Keratinocyte (primary cell): ENCODE results near the gene SPPL3. TPM values are rescaled to one million over a fixed set of nuclear protein-coding genes. Genes with fewer than 3 reads are reported as not detected.

Source experiments
- DNase-seq: peaks from one replicate; pipeline ENCODE4 v3.0.0-alpha.2; 2011; ENCODE audit warnings: low read depth, missing footprints, low spot score
- FAIRE-seq: peaks from 2 replicates; lab custom pipeline; 2011; peaks lifted over from hg19 to GRCh38; lab: Jason Lieb, UNC
- H2AFZ ChIP-seq: 2 replicates; pipeline ENCODE4 v1.6.0; 2012; ENCODE audit warnings: low read length, control low read depth, inconsistent platforms; ENCODE audit not compliant: control insufficient read depth
- H3K27ac ChIP-seq: 2 replicates; pipeline ENCODE4 v1.5.1; 2011; ENCODE audit warnings: low read length; ENCODE audit not compliant: control insufficient read depth, insufficient read depth
- H3K27me3 ChIP-seq: 3 replicates; pipeline ENCODE4 v1.6.0; 2011; ENCODE audit warnings: low read length; ENCODE audit not compliant: control insufficient read depth, insufficient read depth; ENCODE audit errors: extremely low read depth
- H3K36me3 ChIP-seq, 2 experiments: 2 replicates in 1 of 2; 3 replicates in 1 of 2; pipeline ENCODE4 v1.5.1; 2011; ENCODE audit warnings: low read length in 2 of 2, mild to moderate bottlenecking in 1 of 2; ENCODE audit not compliant: control insufficient read depth in 2 of 2, insufficient read depth in 2 of 2; ENCODE audit errors: extremely low read depth in 1 of 2
- H3K4me1 ChIP-seq: 3 replicates; pipeline ENCODE4 v1.5.1; 2011; ENCODE audit warnings: low read length; ENCODE audit not compliant: control insufficient read depth, insufficient read depth; ENCODE audit errors: extremely low read depth
- H3K4me2 ChIP-seq: 3 replicates; pipeline ENCODE4 v1.6.0; 2011; ENCODE audit warnings: low read depth, low read length; ENCODE audit not compliant: control insufficient read depth, insufficient read depth; ENCODE audit errors: extremely low read depth
- H3K4me3 ChIP-seq, 3 experiments: fragments of 200-600 bp in 1 of 3; sonication (generic) in 1 of 3; 2 replicates in 2 of 3; 3 replicates in 1 of 3; pipeline ENCODE4 v1.5.1; 2011 to 2016; ENCODE audit warnings: low read length in 3 of 3, mild to moderate bottlenecking in 3 of 3, control low read depth in 2 of 3, inconsistent platforms in 1 of 3, low read depth in 1 of 3, mixed read lengths in 1 of 3, mixed run types in 1 of 3, moderate library complexity in 1 of 3; ENCODE audit not compliant: control insufficient read depth in 2 of 3, insufficient read depth in 2 of 3; ENCODE audit errors: extremely low read depth in 1 of 3
- H3K79me2 ChIP-seq: 2 replicates; pipeline ENCODE4 v1.6.0; 2012; ENCODE audit warnings: low read length; ENCODE audit not compliant: control insufficient read depth, insufficient read depth
- H3K9ac ChIP-seq: 3 replicates; pipeline ENCODE4 v1.6.0; 2011; ENCODE audit warnings: low read length; ENCODE audit not compliant: control insufficient read depth, insufficient read depth; ENCODE audit errors: extremely low read depth
- H3K9me1 ChIP-seq: 3 replicates; pipeline ENCODE4 v1.6.0; 2011; ENCODE audit warnings: low read length; ENCODE audit not compliant: control insufficient read depth, insufficient read depth; ENCODE audit errors: extremely low read depth
- H3K9me3 ChIP-seq: 2 replicates; pipeline ENCODE4 v1.5.1; 2012; ENCODE audit warnings: low read depth, low read length; ENCODE audit not compliant: control insufficient read depth
- H4K20me1 ChIP-seq: 3 replicates; pipeline ENCODE4 v1.6.0; 2011; ENCODE audit warnings: low read length; ENCODE audit not compliant: control insufficient read depth, insufficient read depth; ENCODE audit errors: extremely low read depth
- EZH2 ChIP-seq: IDR thresholded peaks from one replicate; pipeline ENCODE4 v1.6.1; 2012; ENCODE audit warnings: inconsistent platforms, mild to moderate bottlenecking, low read length, moderate library complexity
- dilution Hi-C: fragments of 300-500 bp; cut with MboI; formaldehyde crosslinking; loops from one replicate; pipeline ENCODE4 v1.7.0; 2020; ENCODE audit warnings: low sequenced_read_pairs; ENCODE audit not compliant: extremely low pct_ligation_motif_present
- polyA plus RNA-seq, 5 experiments: library from polyadenylated mRNA; depleted of rRNA in 3 of 5; stranded (reverse) in 3 of 5; stranded (forward) in 1 of 5; unstranded in 1 of 5; fragments of >200 nt; gene quantifications; 1 replicate in 1 of 5; 2 replicates in 3 of 5; 3 replicates in 1 of 5; pipeline versions ENCODE4 v1.2.1 to v1.2.3, GENCODE V29; 2011 to 2012; ENCODE audit warnings: missing spikeins in 2 of 5, low read depth in 1 of 5, low replicate concordance in 1 of 5
- TF ChIP-seq, protein P1 (sequence below), 3 experiments: IDR thresholded peaks in 1 of 3; conservative IDR thresholded peaks in 1 of 3; optimal IDR thresholded peaks in 1 of 3; 2 replicates in 2 of 3; 3 replicates in 1 of 3; pipeline versions ENCODE3 to v1.5.1; 2011; ENCODE audit warnings: low read length in 3 of 3, mild to moderate bottlenecking in 3 of 3, moderate library complexity in 2 of 3, control low read depth in 1 of 3, inconsistent platforms in 1 of 3; ENCODE audit not compliant: insufficient read depth in 2 of 3; ENCODE audit errors: extremely low read depth in 1 of 3

Gene SPPL3
- polyA plus RNA-seq, 1 donor (not counting 4 experiments of a cell fraction or from before 2014, with no cell fraction given), result 28.3 TPM

DNA sequence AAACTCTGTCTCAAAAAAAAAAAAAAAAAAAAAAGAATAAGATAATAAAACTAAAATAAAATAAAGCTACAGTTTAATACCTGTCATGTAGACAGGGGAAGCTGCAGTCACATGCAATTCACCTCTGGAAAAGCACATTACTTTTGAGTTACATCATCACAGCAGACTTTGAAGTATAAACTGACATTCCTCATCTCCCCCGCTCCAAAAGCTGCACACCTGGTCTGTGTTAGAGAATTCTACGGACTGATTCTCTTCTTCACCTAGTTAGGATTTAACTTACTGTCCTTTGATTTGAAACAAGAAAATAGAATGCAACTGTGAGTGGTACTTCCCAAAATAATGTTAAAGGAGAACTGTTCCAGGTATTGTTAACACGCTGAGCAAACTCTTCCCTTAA is 25.1 kb downstream of the SPPL3 start:
- no peak overlapping the region for H2AFZ ChIP-seq
- no peaks in the 10 kb centered on the region for H3K36me3 ChIP-seq
- H3K4me1 ChIP-seq, result peaks cover 9% of the 10 kb centered on the region
- H3K9me3 ChIP-seq, result no peaks in the 10 kb centered on the region
- no peaks in the 10 kb centered on the region for H3K9me1 ChIP-seq
- FAIRE-seq, result peak; percentile 67
- no peak for DNase-seq
- peaks cover 61% of the 10 kb centered on the region for H3K79me2 ChIP-seq
- H3K27ac ChIP-seq, result peak overlapping the region; percentile 55
- peak overlapping the region; percentile 88 for H3K4me2 ChIP-seq
- TF ChIP-seq, protein P1, sequence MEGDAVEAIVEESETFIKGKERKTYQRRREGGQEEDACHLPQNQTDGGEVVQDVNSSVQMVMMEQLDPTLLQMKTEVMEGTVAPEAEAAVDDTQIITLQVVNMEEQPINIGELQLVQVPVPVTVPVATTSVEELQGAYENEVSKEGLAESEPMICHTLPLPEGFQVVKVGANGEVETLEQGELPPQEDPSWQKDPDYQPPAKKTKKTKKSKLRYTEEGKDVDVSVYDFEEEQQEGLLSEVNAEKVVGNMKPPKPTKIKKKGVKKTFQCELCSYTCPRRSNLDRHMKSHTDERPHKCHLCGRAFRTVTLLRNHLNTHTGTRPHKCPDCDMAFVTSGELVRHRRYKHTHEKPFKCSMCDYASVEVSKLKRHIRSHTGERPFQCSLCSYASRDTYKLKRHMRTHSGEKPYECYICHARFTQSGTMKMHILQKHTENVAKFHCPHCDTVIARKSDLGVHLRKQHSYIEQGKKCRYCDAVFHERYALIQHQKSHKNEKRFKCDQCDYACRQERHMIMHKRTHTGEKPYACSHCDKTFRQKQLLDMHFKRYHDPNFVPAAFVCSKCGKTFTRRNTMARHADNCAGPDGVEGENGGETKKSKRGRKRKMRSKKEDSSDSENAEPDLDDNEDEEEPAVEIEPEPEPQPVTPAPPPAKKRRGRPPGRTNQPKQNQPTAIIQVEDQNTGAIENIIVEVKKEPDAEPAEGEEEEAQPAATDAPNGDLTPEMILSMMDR (optimal IDR thresholded peaks at IDR 0.05 in 1 of 3, IDR thresholded peaks at IDR 0.05 in 1 of 3, conservative IDR thresholded peaks at IDR 0.05 in 1 of 3; ENCODE audit: extremely low read depth in 1 of 3, insufficient read depth in 2 of 3, low read length in 3 of 3), result no peak
- no peak for TF ChIP-seq EZH2
- H3K4me3 ChIP-seq, result no peak overlapping the region
- H3K9ac ChIP-seq, result no peak overlapping the region
- no peaks in the 10 kb centered on the region for H4K20me1 ChIP-seq
- H3K27me3 ChIP-seq, result no peaks in the 10 kb centered on the region
- dilution Hi-C loops, result no loop called here

DNA sequence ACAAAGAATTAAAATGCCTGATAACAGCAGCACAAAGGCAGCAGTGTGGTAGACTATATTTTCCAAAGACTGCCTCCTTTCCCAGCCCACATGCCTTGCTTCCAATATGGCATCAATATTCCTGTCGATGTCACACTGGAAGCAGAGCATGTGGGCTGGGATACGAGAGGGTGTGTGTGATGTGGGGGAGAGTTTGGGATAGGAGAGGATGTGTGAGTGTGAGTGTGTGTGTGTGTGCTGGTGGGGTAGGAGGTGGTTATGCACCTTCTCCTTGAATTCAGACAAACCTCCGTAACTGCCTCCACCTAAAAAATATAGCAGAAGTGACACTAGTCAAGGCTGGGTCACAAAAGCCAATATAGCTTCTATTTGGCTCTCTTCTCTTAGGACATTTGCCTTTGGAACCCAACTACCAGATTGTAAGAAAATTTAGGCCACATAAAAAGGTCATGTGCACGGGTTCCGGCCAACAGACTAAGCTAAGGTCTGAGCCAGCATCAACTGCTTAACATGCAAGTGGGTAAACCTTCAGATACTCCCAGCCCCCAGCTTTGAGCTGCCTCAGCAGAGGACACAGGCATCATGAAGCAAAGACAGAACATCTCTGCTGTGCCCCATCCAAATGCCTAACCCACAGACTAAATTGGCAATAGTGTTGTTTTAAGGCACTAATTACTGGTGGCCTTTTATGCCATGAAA is 29.5 kb downstream of the SPPL3 start:
- TF ChIP-seq, protein P1 (optimal IDR thresholded peaks at IDR 0.05 in 1 of 3, IDR thresholded peaks at IDR 0.05 in 1 of 3, conservative IDR thresholded peaks at IDR 0.05 in 1 of 3; ENCODE audit: extremely low read depth in 1 of 3, insufficient read depth in 2 of 3, low read length in 3 of 3), result no peak
- no peaks in the 10 kb centered on the region for H4K20me1 ChIP-seq

More for the DNA sequence above, 29.5 kb downstream of the SPPL3 start:
- Histone ChIP-seq H3K9me1 (no peaks in the 10 kb centered on the region), H3K79me2 (peaks cover 58% of the 10 kb centered on the region), H3K4me3 (no peak overlapping the region), H3K9ac (no peak overlapping the region), H3K36me3 (no peaks in the 10 kb centered on the region), H3K27ac (no peak overlapping the region), H3K4me2 (no peak overlapping the region), H2AFZ (no peak overlapping the region), H3K27me3 (no peaks in the 10 kb centered on the region), H3K4me1 (peaks cover 13% of the 10 kb centered on the region), H3K9me3 (no peaks in the 10 kb centered on the region)
- FAIRE-seq (no peak), DNase-seq (no peak)
- dilution Hi-C loops, result no loop called here
